HG02981 (cell line): ENCODE data around the gene B3GALT6.

Source experiments
- ATAC-seq: cut with Tn5 transposase; IDR thresholded peaks from one replicate; pipeline ENCODE4 v1.9.1; 2021; ENCODE audit warnings: mild to moderate bottlenecking, moderate library complexity; ENCODE audit not compliant: unreplicated experiment

B3GALT6 gene

GRCh38 chr1:1200876-1201810 lies 30.9 kb upstream of the B3GALT6 start:
- ATAC-seq = peak; percentile 38

- ATAC-seq = no peak
Observed at GRCh38 chr1:1202831-1203560, 29.0 kb upstream of the B3GALT6 start.

GRCh38 chr1:1203561-1204424 lies 28.2 kb upstream of the B3GALT6 start:
- ATAC-seq = no peak

- no peak for ATAC-seq
Observed at GRCh38 chr1:1204425-1204920, 27.6 kb upstream of the B3GALT6 start.

- ATAC-seq = no peak
Observed at GRCh38 chr1:1204998-1205768, 26.9 kb upstream of the B3GALT6 start.

GRCh38 chr1:1205769-1206375 lies 26.2 kb upstream of the B3GALT6 start:
- no peak for ATAC-seq

GRCh38 chr1:1206376-1206965 lies 25.6 kb upstream of the B3GALT6 start, which contains the start of gene TNFRSF18:
TSS of gene TNFRSF18 (minus strand) at chr1:1206592. CDS start at chr1:1206571, 21 bp downstream.
- ATAC-seq = no peak

- no peak for ATAC-seq
Observed at GRCh38 chr1:1206966-1207531, 25.0 kb upstream of the B3GALT6 start.

GRCh38 chr1:1207571-1207892 lies 24.5 kb upstream of the B3GALT6 start:
- no peak for ATAC-seq

GRCh38 chr1:1208713-1209433 lies 23.2 kb upstream of the B3GALT6 start:
- ATAC-seq = no peak

- ATAC-seq = no peak
Observed at GRCh38 chr1:1210726-1211540, 21.1 kb upstream of the B3GALT6 start.

GRCh38 chr1:1211541-1212441 lies 20.2 kb upstream of the B3GALT6 start:
- no peak for ATAC-seq

GRCh38 chr1:1212780-1213344 lies 19.2 kb upstream of the B3GALT6 start:
- ATAC-seq = no peak

GRCh38 chr1:1213345-1214265 lies 18.4 kb upstream of the B3GALT6 start, which contains the start of gene TNFRSF4:
TSS of gene TNFRSF4 (minus strand) at chr1:1214153. CDS start at chr1:1214127, 26 bp downstream.
- no peak for ATAC-seq

GRCh38 chr1:1215080-1215676 lies 16.9 kb upstream of the B3GALT6 start:
- no peak for ATAC-seq
